Mammary epithelial cell (primary cell): ENCODE measurements around the gene ATG5.

Experiments used
- CTCF ChIP-seq, 2 donors: IDR thresholded peaks in 1 of 2; conservative IDR thresholded peaks in 1 of 2; 2 replicates each; pipeline ENCODE4 v1.5.1; 2011 to 2012; ENCODE audit warnings: inconsistent platforms in 2 of 2, low read length in 2 of 2, mild to moderate bottlenecking in 2 of 2, control low read depth in 1 of 2, low read depth in 1 of 2; ENCODE audit not compliant: insufficient read depth in 1 of 2; ENCODE audit errors: extremely low read depth in 1 of 2
- EZH2 ChIP-seq: IDR thresholded peaks from 2 replicates; pipeline ENCODE4 v1.6.1; 2012; ENCODE audit warnings: low read length, inconsistent platforms, borderline replicate concordance

- TF ChIP-seq CTCF (conservative IDR thresholded peaks at IDR 0.05 in 1 of 2, IDR thresholded peaks at IDR 0.05 in 1 of 2; ENCODE audit: extremely low read depth in 1 of 2, insufficient read depth in 1 of 2, low read depth in 1 of 2, low read length in 2 of 2) (no peak), EZH2 (no peak)
Observed at GRCh38 chr6:106253172-106253571, 72.4 kb downstream of the ATG5 start.
